Measurements from ENCODE around the gene PIGW.

PIGW gene

GRCh38 chr17:36545465-36546417 lies 11.0 kb downstream of the PIGW start:
- peak; percentile 92 for DNase-seq (ENCODE audit: low read depth)

DNA sequence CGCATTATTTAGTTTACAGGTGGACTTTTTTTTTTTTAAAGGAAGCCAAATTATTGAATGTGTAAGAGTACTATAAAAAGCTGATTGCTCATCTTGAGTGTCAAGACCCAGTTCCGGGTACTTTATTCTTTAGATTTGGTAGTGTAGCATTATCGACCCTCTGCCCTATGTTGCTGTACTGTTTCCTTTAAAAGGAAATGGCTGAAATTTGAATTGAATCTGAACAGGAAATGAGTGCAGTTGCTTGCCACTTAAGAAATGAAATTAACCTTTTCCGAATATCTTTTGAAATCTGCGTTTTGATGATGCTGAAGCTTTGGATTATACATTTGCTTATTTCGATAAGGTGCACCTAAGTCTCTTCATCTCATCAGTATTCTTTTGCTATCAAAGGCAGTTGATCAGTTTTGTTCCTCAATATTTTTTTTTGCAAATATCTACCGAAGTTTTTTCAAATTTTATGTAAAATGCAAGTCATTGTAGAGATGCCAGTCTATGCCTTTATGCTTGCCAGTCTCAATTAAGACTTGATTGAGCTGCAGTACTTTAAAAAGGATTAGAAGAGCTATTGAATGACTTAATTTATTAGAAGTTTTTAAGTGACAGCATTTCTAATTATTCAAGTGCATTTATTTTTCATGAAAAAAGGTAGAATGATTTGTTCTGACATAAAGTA lies 11.8 kb downstream of the PIGW start:
- no peak for DNase-seq (ENCODE audit: low read depth)

GRCh38 chr17:36547776-36548175 lies 13.0 kb downstream of the PIGW start:
- no peak for DNase-seq (ENCODE audit: low read depth)

- DNase-seq (ENCODE audit: low read depth): no peak
Observed at GRCh38 chr17:36550491-36551417, 16.0 kb downstream of the PIGW start.

DNA sequence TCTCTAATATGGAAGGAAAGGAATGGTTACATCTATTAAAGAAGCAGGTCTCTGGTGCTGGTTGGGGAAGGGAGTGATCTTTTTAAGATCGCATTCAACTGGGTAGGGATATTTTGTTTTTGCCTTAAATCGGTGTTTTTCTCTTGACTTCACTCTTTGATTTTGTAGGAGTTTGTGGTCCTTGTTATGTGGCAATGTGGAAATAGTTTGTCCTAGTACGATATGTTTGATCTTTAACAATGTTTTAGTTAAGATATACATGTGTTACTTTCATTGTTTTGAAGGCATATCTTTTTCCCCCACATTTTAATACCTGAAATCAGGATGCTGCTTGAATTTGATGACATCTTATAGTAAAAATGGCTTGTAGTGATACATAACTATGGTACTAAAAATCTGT lies 18.7 kb downstream of the PIGW start:
- no peak for DNase-seq (ENCODE audit: low read depth)

DNA sequence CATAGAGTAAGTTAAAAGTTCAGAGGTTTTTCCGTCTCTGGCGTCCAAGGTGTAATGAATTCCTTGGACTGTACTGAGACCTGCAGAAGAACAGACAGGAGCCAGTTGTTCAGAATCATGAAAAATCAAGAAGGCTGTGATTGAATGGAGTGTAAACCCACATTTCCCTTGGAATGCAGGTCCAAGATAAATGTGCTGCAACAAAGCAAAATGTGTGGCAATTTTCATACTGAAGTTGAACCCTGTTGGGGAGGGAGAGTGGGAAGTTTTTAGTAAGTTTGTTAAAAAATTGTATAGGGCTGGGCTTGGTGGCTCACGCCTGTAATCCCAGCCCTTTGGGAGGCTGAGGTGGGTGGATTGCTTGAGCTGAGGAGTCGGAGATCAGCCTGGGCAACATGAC lies 31.3 kb downstream of the PIGW start:
- no peak for DNase-seq (ENCODE audit: low read depth)

- no peak for DNase-seq (ENCODE audit: low read depth)
Observed at GRCh38 chr17:36575028-36575427, 40.2 kb downstream of the PIGW start.

DNA sequence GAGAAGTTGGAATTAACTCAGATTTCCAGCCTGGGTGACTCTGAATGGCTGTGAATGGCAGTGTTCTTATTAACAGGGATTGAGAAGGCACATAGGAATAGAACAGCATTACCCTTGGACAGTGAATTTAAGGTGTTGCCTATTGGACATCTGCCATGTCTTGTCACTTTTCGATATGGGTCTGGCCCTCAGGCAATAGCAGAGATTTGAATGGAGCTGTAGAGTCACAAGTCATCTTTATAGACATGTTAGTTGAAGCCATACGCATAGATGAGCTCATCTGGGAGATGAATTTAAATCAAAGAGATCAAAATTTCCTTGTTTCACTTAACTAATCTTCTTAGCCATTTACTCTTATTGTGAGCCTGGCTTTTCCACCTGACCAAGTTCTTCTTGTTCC lies 42.0 kb downstream of the PIGW start:
- DNase-seq (ENCODE audit: low read depth): no peak

DNA sequence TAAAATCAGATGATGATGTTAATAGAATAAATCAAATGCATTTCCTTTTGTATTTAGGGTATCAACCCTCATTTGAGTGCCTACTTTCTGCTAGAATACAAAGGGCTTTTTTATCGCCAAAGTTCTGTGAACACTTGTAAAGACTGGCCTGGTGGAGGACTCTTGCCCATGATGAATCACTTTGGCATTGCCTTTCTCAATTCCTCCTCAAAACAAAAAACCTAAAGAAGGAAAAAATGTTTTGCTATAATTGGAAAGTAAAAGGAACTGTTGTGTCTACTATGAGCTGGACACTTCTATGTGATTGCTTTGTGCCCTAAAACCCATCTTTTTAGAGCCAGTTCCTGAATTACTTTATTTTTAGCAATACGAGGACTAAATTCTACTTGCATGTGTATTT lies 43.9 kb downstream of the PIGW start:
- DNase-seq (ENCODE audit: low read depth): no peak

GRCh38 chr17:36583787-36584186 lies 49.0 kb downstream of the PIGW start:
- no peak for DNase-seq (ENCODE audit: low read depth)

DNA sequence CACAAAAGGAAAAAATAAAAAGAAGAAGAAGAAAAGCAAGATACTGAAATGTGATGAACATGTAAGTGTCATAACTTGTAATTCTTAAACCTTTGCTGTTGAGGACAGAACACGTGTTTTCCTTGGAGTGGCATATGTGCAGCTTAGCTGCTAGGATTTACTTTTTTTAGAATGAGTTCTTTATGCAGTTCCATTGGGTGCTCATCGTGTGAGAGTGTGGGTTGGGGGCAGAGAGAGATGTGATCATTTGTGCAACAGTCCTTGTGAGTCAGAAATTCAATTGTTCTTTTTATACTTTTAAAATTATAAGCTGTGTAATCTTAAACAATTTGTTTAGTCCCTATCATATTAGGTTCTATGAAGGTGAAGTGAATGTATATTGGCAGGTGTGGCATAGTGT lies 51.4 kb downstream of the PIGW start:
- no peak for DNase-seq (ENCODE audit: low read depth)
